ENCODE measurements around the gene KLHDC8A. TPM values are rescaled to one million over a fixed set of nuclear protein-coding genes. Genes with fewer than 3 reads are reported as not detected.

KLHDC8A gene
- total and polyA plus RNA-seq, 12 donors, result 5.1 to 74.9 (median 38.8) TPM

- H3K4me1 ChIP-seq (replicated peaks in 1 of 2), result peaks cover 31 to 50% of the 10 kb centered on the region in 2 donors
- 39 to 48% (median 42%) methylated on average over 2 of the region's 2 CpGs for WGBS, 4 donors
- H3K27me3 ChIP-seq, result no peaks in the 10 kb centered on the region
- TF ChIP-seq POLR2A (IDR thresholded peaks at IDR 0.05) (no peak), CTCF (IDR thresholded peaks at IDR 0.05) (no peak)
- peak in 1 of 7 donors; percentile 36 for DNase-seq
- H3K36me3 ChIP-seq (replicated peaks in 1 of 2), result no peaks in the 10 kb centered on the region
- intact Hi-C loops (cut with DNase I), result no loop called here
- H3K27ac ChIP-seq, result peak overlapping the region in 4 of 5 donors; percentile 1 to 85 (median 72)
- no peaks in the 10 kb centered on the region for H3K9me3 ChIP-seq (replicated peaks in 1 of 3)
- H3K4me3 ChIP-seq, result peak overlapping the region in 1 of 4 donors; percentile 49
Measured at GRCh38 chr1:205373798-205374175, 17.1 kb upstream of the KLHDC8A start.

GRCh38 chr1:205373022-205373797, 16.5 kb upstream of the KLHDC8A start:
- peak in 2 of 7 donors; percentile 51 to 57 for DNase-seq
- no peaks in the 10 kb centered on the region for H3K36me3 ChIP-seq (replicated peaks in 1 of 2)
- peaks cover 31 to 50% of the 10 kb centered on the region in 2 donors for H3K4me1 ChIP-seq (replicated peaks in 1 of 2)
- H3K4me3 ChIP-seq, result peak overlapping the region in 2 of 4 donors; percentile 8 to 49
- H3K27ac ChIP-seq, result peak overlapping the region; percentile 1 to 85 (median 63)
- 21 to 30% (median 28%) methylated on average over 9 of the region's 9 CpGs for WGBS, 4 donors
- no peaks in the 10 kb centered on the region for H3K9me3 ChIP-seq (replicated peaks in 1 of 3)
- no peaks in the 10 kb centered on the region for H3K27me3 ChIP-seq
- intact Hi-C loops (cut with DNase I), result no loop called here
- TF ChIP-seq POLR2A (IDR thresholded peaks at IDR 0.05) (peak in 1 of 2 donors; percentile 8), CTCF (IDR thresholded peaks at IDR 0.05) (no peak)

- DNase-seq, result peak in 4 of 7 donors; percentile 51 to 64 (median 58)
- H3K9me3 ChIP-seq (replicated peaks in 1 of 3), result no peaks in the 10 kb centered on the region
- H3K36me3 ChIP-seq (replicated peaks in 1 of 2), result no peaks in the 10 kb centered on the region
- no peak for TF ChIP-seq POLR2A (IDR thresholded peaks at IDR 0.05)
- no peak for TF ChIP-seq CTCF (IDR thresholded peaks at IDR 0.05)
- peak overlapping the region; percentile 37 to 80 (median 63) for H3K27ac ChIP-seq
- WGBS, 4 donors, result 34 to 37% (median 36%) methylated on average over 11 of the region's 11 CpGs
- H3K4me1 ChIP-seq (replicated peaks in 1 of 2), result peaks cover 31 to 50% of the 10 kb centered on the region in 2 donors
- H3K27me3 ChIP-seq, result no peaks in the 10 kb centered on the region
- peak overlapping the region in 1 of 4 donors; percentile 14 for H3K4me3 ChIP-seq
- intact Hi-C loops (cut with DNase I), result no loop called here
Measured at GRCh38 chr1:205371871-205372660, 15.3 kb upstream of the KLHDC8A start.

- Histone ChIP-seq H3K4me3 (no peak overlapping the region), H3K9me3 (replicated peaks in 1 of 3) (no peaks in the 10 kb centered on the region), H3K27me3 (no peaks in the 10 kb centered on the region), H3K27ac (no peak overlapping the region), H3K36me3 (replicated peaks in 1 of 2) (no peaks in the 10 kb centered on the region), H3K4me1 (replicated peaks in 1 of 2) (peaks cover 22 to 47% of the 10 kb centered on the region in 2 donors)
- no peak for DNase-seq
- intact Hi-C loops (cut with DNase I), result no loop called here
- no peak for TF ChIP-seq CTCF (IDR thresholded peaks at IDR 0.05)
- TF ChIP-seq POLR2A (IDR thresholded peaks at IDR 0.05), result no peak
Measured at GRCh38 chr1:205370780-205371179, 14.1 kb upstream of the KLHDC8A start.
